Keratinocyte (primary cell): Measurements from ENCODE around the gene SMIM26. TPM values are rescaled to one million over a fixed set of nuclear protein-coding genes. Genes with fewer than 3 reads are reported as not detected.

Experiments
- DNase-seq: peaks from one replicate; pipeline ENCODE4 v3.0.0-alpha.2; 2011; ENCODE audit warnings: low read depth, missing footprints, low spot score
- FAIRE-seq: peaks from 2 replicates; lab custom pipeline; 2011; peaks lifted over from hg19 to GRCh38; lab: Jason Lieb, UNC
- H2AFZ ChIP-seq: 2 replicates; pipeline ENCODE4 v1.6.0; 2012; ENCODE audit warnings: low read length, control low read depth, inconsistent platforms; ENCODE audit not compliant: control insufficient read depth
- H3K27ac ChIP-seq: 2 replicates; pipeline ENCODE4 v1.5.1; 2011; ENCODE audit warnings: low read length; ENCODE audit not compliant: control insufficient read depth, insufficient read depth
- H3K27me3 ChIP-seq: 3 replicates; pipeline ENCODE4 v1.6.0; 2011; ENCODE audit warnings: low read length; ENCODE audit not compliant: control insufficient read depth, insufficient read depth; ENCODE audit errors: extremely low read depth
- H3K36me3 ChIP-seq, 2 experiments: 2 replicates in 1 of 2; 3 replicates in 1 of 2; pipeline ENCODE4 v1.5.1; 2011; ENCODE audit warnings: low read length in 2 of 2, mild to moderate bottlenecking in 1 of 2; ENCODE audit not compliant: control insufficient read depth in 2 of 2, insufficient read depth in 2 of 2; ENCODE audit errors: extremely low read depth in 1 of 2
- H3K4me1 ChIP-seq: 3 replicates; pipeline ENCODE4 v1.5.1; 2011; ENCODE audit warnings: low read length; ENCODE audit not compliant: control insufficient read depth, insufficient read depth; ENCODE audit errors: extremely low read depth
- H3K4me2 ChIP-seq: 3 replicates; pipeline ENCODE4 v1.6.0; 2011; ENCODE audit warnings: low read depth, low read length; ENCODE audit not compliant: control insufficient read depth, insufficient read depth; ENCODE audit errors: extremely low read depth
- H3K4me3 ChIP-seq, 3 experiments: fragments of 200-600 bp in 1 of 3; sonication (generic) in 1 of 3; 2 replicates in 2 of 3; 3 replicates in 1 of 3; pipeline ENCODE4 v1.5.1; 2011 to 2016; ENCODE audit warnings: low read length in 3 of 3, mild to moderate bottlenecking in 3 of 3, control low read depth in 2 of 3, inconsistent platforms in 1 of 3, low read depth in 1 of 3, mixed read lengths in 1 of 3, mixed run types in 1 of 3, moderate library complexity in 1 of 3; ENCODE audit not compliant: control insufficient read depth in 2 of 3, insufficient read depth in 2 of 3; ENCODE audit errors: extremely low read depth in 1 of 3
- H3K79me2 ChIP-seq: 2 replicates; pipeline ENCODE4 v1.6.0; 2012; ENCODE audit warnings: low read length; ENCODE audit not compliant: control insufficient read depth, insufficient read depth
- H3K9ac ChIP-seq: 3 replicates; pipeline ENCODE4 v1.6.0; 2011; ENCODE audit warnings: low read length; ENCODE audit not compliant: control insufficient read depth, insufficient read depth; ENCODE audit errors: extremely low read depth
- H3K9me1 ChIP-seq: 3 replicates; pipeline ENCODE4 v1.6.0; 2011; ENCODE audit warnings: low read length; ENCODE audit not compliant: control insufficient read depth, insufficient read depth; ENCODE audit errors: extremely low read depth
- H3K9me3 ChIP-seq: 2 replicates; pipeline ENCODE4 v1.5.1; 2012; ENCODE audit warnings: low read depth, low read length; ENCODE audit not compliant: control insufficient read depth
- H4K20me1 ChIP-seq: 3 replicates; pipeline ENCODE4 v1.6.0; 2011; ENCODE audit warnings: low read length; ENCODE audit not compliant: control insufficient read depth, insufficient read depth; ENCODE audit errors: extremely low read depth
- CTCF ChIP-seq, 3 experiments: IDR thresholded peaks in 1 of 3; conservative IDR thresholded peaks in 1 of 3; optimal IDR thresholded peaks in 1 of 3; 2 replicates in 2 of 3; 3 replicates in 1 of 3; pipeline versions ENCODE3 to v1.5.1; 2011; ENCODE audit warnings: low read length in 3 of 3, mild to moderate bottlenecking in 3 of 3, moderate library complexity in 2 of 3, control low read depth in 1 of 3, inconsistent platforms in 1 of 3; ENCODE audit not compliant: insufficient read depth in 2 of 3; ENCODE audit errors: extremely low read depth in 1 of 3
- EZH2 ChIP-seq: IDR thresholded peaks from one replicate; pipeline ENCODE4 v1.6.1; 2012; ENCODE audit warnings: inconsistent platforms, mild to moderate bottlenecking, low read length, moderate library complexity
- dilution Hi-C: fragments of 300-500 bp; cut with MboI; formaldehyde crosslinking; loops from one replicate; pipeline ENCODE4 v1.7.0; 2020; ENCODE audit warnings: low sequenced_read_pairs; ENCODE audit not compliant: extremely low pct_ligation_motif_present
- polyA plus RNA-seq, 5 experiments: library from polyadenylated mRNA; depleted of rRNA in 3 of 5; stranded (reverse) in 3 of 5; stranded (forward) in 1 of 5; unstranded in 1 of 5; fragments of >200 nt; gene quantifications; 1 replicate in 1 of 5; 2 replicates in 3 of 5; 3 replicates in 1 of 5; pipeline versions ENCODE4 v1.2.1 to v1.2.3, GENCODE V29; 2011 to 2012; ENCODE audit warnings: missing spikeins in 2 of 5, low read depth in 1 of 5, low replicate concordance in 1 of 5

SMIM26 gene
- polyA plus RNA-seq, 1 donor (not counting 4 experiments of a cell fraction or from before 2014, with no cell fraction given) = 124 TPM

GRCh38 chr20:18567739-18568091 lies 483 bp downstream of the SMIM26 start:
- Histone ChIP-seq H3K79me2 (peaks cover 16% of the 10 kb centered on the region), H3K9me1 (no peaks in the 10 kb centered on the region), H3K27me3 (no peaks in the 10 kb centered on the region), H3K4me3 (peak overlapping the region; percentile 61 to 79 (median 76)), H2AFZ (peak overlapping the region; percentile 99), H3K9ac (peak overlapping the region; percentile 96), H3K27ac (peak overlapping the region; percentile 94), H4K20me1 (no peaks in the 10 kb centered on the region), H3K4me1 (peaks cover 3% of the 10 kb centered on the region), H3K9me3 (no peaks in the 10 kb centered on the region), H3K4me2 (peak overlapping the region; percentile 82), H3K36me3 (peaks cover 3 to 4% of the 10 kb centered on the region in 2 experiments)
- DNase-seq = no peak
- TF ChIP-seq CTCF (optimal IDR thresholded peaks at IDR 0.05 in 1 of 3, IDR thresholded peaks at IDR 0.05 in 1 of 3, conservative IDR thresholded peaks at IDR 0.05 in 1 of 3; ENCODE audit: extremely low read depth in 1 of 3, insufficient read depth in 2 of 3, low read length in 3 of 3) = no peak
- TF ChIP-seq EZH2 = no peak
- dilution Hi-C loops = no loop called here
- FAIRE-seq = no peak

GRCh38 chr20:18571009-18571408 lies 3.8 kb downstream of the SMIM26 start:
- Histone ChIP-seq H3K9ac (no peak overlapping the region), H3K9me1 (no peaks in the 10 kb centered on the region), H3K27me3 (no peaks in the 10 kb centered on the region), H3K4me1 (peaks cover 3% of the 10 kb centered on the region), H2AFZ (no peak overlapping the region), H3K27ac (no peak overlapping the region), H4K20me1 (no peaks in the 10 kb centered on the region), H3K9me3 (no peaks in the 10 kb centered on the region), H3K4me2 (no peak overlapping the region), H3K79me2 (peaks cover 16% of the 10 kb centered on the region), H3K36me3 (peaks cover 3 to 4% of the 10 kb centered on the region in 2 experiments), H3K4me3 (no peak overlapping the region)
- TF ChIP-seq EZH2 (no peak), CTCF (optimal IDR thresholded peaks at IDR 0.05 in 1 of 3, IDR thresholded peaks at IDR 0.05 in 1 of 3, conservative IDR thresholded peaks at IDR 0.05 in 1 of 3; ENCODE audit: extremely low read depth in 1 of 3, insufficient read depth in 2 of 3, low read length in 3 of 3) (no peak)
- FAIRE-seq (no peak), DNase-seq (no peak)
- dilution Hi-C loops = no loop called here
